Measurements from ENCODE around the gene FILIP1L.

FILIP1L gene

GRCh38 chr3:99883693-99884092, 230.6 kb downstream of the FILIP1L start:
- no peaks in the 10 kb centered on the region for H3K27me3 ChIP-seq (ENCODE audit: control insufficient read depth, insufficient read depth, low read length)
- no peaks in the 10 kb centered on the region for H3K36me3 ChIP-seq (ENCODE audit: insufficient read depth, low read length)
- peaks cover 13% of the 10 kb centered on the region for H3K4me1 ChIP-seq (ENCODE audit: control insufficient read depth, insufficient read depth, low read length)
- H3K4me2 ChIP-seq (ENCODE audit: low read length) = no peak overlapping the region
- H3K4me3 ChIP-seq (ENCODE audit: low read length) = no peak overlapping the region
- H3K9ac ChIP-seq (ENCODE audit: low read depth, low read length) = no peak overlapping the region
- H3K9me3 ChIP-seq (replicated peaks; ENCODE audit: low read length) = no peaks in the 10 kb centered on the region

GRCh38 chr3:99883138-99883461, 231.2 kb downstream of the FILIP1L start:
- H3K4me3 ChIP-seq (ENCODE audit: low read length) = no peak overlapping the region
- H3K36me3 ChIP-seq (ENCODE audit: insufficient read depth, low read length) = no peaks in the 10 kb centered on the region
- H3K9ac ChIP-seq (ENCODE audit: low read depth, low read length) = no peak overlapping the region
- no peaks in the 10 kb centered on the region for H3K9me3 ChIP-seq (replicated peaks; ENCODE audit: low read length)
- H3K27me3 ChIP-seq (ENCODE audit: control insufficient read depth, insufficient read depth, low read length) = no peaks in the 10 kb centered on the region
- H3K4me1 ChIP-seq (ENCODE audit: control insufficient read depth, insufficient read depth, low read length) = peaks cover 19% of the 10 kb centered on the region
- H3K4me2 ChIP-seq (ENCODE audit: low read length) = no peak overlapping the region

- Histone ChIP-seq H3K4me2 (ENCODE audit: low read length) (no peak overlapping the region), H3K4me3 (ENCODE audit: low read length) (no peak overlapping the region), H3K27me3 (ENCODE audit: control insufficient read depth, insufficient read depth, low read length) (no peaks in the 10 kb centered on the region), H3K4me1 (ENCODE audit: control insufficient read depth, insufficient read depth, low read length) (peaks cover 24% of the 10 kb centered on the region), H3K9ac (ENCODE audit: low read depth, low read length) (no peak overlapping the region), H3K9me3 (replicated peaks; ENCODE audit: low read length) (no peaks in the 10 kb centered on the region), H3K36me3 (ENCODE audit: insufficient read depth, low read length) (no peaks in the 10 kb centered on the region)
Observed at GRCh38 chr3:99882436-99883137, 231.7 kb downstream of the FILIP1L start.

GRCh38 chr3:99881121-99881524, 233.2 kb downstream of the FILIP1L start:
- peak overlapping the region; percentile 9 for H3K9ac ChIP-seq (ENCODE audit: low read depth, low read length)
- peaks cover 35% of the 10 kb centered on the region for H3K4me1 ChIP-seq (ENCODE audit: control insufficient read depth, insufficient read depth, low read length)
- peak overlapping the region; percentile 22 for H3K4me3 ChIP-seq (ENCODE audit: low read length)
- H3K9me3 ChIP-seq (replicated peaks; ENCODE audit: low read length) = no peaks in the 10 kb centered on the region
- H3K36me3 ChIP-seq (ENCODE audit: insufficient read depth, low read length) = no peaks in the 10 kb centered on the region
- H3K27me3 ChIP-seq (ENCODE audit: control insufficient read depth, insufficient read depth, low read length) = no peaks in the 10 kb centered on the region
- peak overlapping the region; percentile 47 for H3K4me2 ChIP-seq (ENCODE audit: low read length)

GRCh38 chr3:99879275-99879674, 235.0 kb downstream of the FILIP1L start:
- Histone ChIP-seq H3K36me3 (ENCODE audit: insufficient read depth, low read length) (no peaks in the 10 kb centered on the region), H3K27me3 (ENCODE audit: control insufficient read depth, insufficient read depth, low read length) (no peaks in the 10 kb centered on the region), H3K9me3 (replicated peaks; ENCODE audit: low read length) (no peaks in the 10 kb centered on the region), H3K9ac (ENCODE audit: low read depth, low read length) (no peak overlapping the region), H3K4me2 (ENCODE audit: low read length) (no peak overlapping the region), H3K4me3 (ENCODE audit: low read length) (no peak overlapping the region), H3K4me1 (ENCODE audit: control insufficient read depth, insufficient read depth, low read length) (peaks cover 40% of the 10 kb centered on the region)

GRCh38 chr3:99878005-99878404, 236.3 kb downstream of the FILIP1L start:
- Histone ChIP-seq H3K27me3 (ENCODE audit: control insufficient read depth, insufficient read depth, low read length) (no peaks in the 10 kb centered on the region), H3K4me1 (ENCODE audit: control insufficient read depth, insufficient read depth, low read length) (peaks cover 52% of the 10 kb centered on the region), H3K4me2 (ENCODE audit: low read length) (peak overlapping the region; percentile 2), H3K9me3 (replicated peaks; ENCODE audit: low read length) (no peaks in the 10 kb centered on the region), H3K4me3 (ENCODE audit: low read length) (no peak overlapping the region), H3K36me3 (ENCODE audit: insufficient read depth, low read length) (no peaks in the 10 kb centered on the region), H3K9ac (ENCODE audit: low read depth, low read length) (peak overlapping the region; percentile 12)

GRCh38 chr3:99877031-99877579, 237.2 kb downstream of the FILIP1L start:
- no peak overlapping the region for H3K4me3 ChIP-seq (ENCODE audit: low read length)
- no peaks in the 10 kb centered on the region for H3K9me3 ChIP-seq (replicated peaks; ENCODE audit: low read length)
- H3K9ac ChIP-seq (ENCODE audit: low read depth, low read length) = peak overlapping the region; percentile 92
- peak overlapping the region; percentile 88 for H3K4me2 ChIP-seq (ENCODE audit: low read length)
- H3K36me3 ChIP-seq (ENCODE audit: insufficient read depth, low read length) = no peaks in the 10 kb centered on the region
- no peaks in the 10 kb centered on the region for H3K27me3 ChIP-seq (ENCODE audit: control insufficient read depth, insufficient read depth, low read length)
- peaks cover 57% of the 10 kb centered on the region for H3K4me1 ChIP-seq (ENCODE audit: control insufficient read depth, insufficient read depth, low read length)

- Histone ChIP-seq H3K9ac (ENCODE audit: low read depth, low read length) (peak overlapping the region; percentile 92), H3K4me3 (ENCODE audit: low read length) (peak overlapping the region; percentile 74), H3K4me1 (ENCODE audit: control insufficient read depth, insufficient read depth, low read length) (peaks cover 50% of the 10 kb centered on the region), H3K36me3 (ENCODE audit: insufficient read depth, low read length) (no peaks in the 10 kb centered on the region), H3K9me3 (replicated peaks; ENCODE audit: low read length) (no peaks in the 10 kb centered on the region), H3K4me2 (ENCODE audit: low read length) (peak overlapping the region; percentile 88), H3K27me3 (ENCODE audit: control insufficient read depth, insufficient read depth, low read length) (no peaks in the 10 kb centered on the region)
Observed at GRCh38 chr3:99875929-99876841, 238.1 kb downstream of the FILIP1L start.

- Histone ChIP-seq H3K4me3 (ENCODE audit: low read length) (peak overlapping the region; percentile 74), H3K9me3 (replicated peaks; ENCODE audit: low read length) (no peaks in the 10 kb centered on the region), H3K4me2 (ENCODE audit: low read length) (peak overlapping the region; percentile 88), H3K9ac (ENCODE audit: low read depth, low read length) (peak overlapping the region; percentile 92), H3K4me1 (ENCODE audit: control insufficient read depth, insufficient read depth, low read length) (peaks cover 44% of the 10 kb centered on the region), H3K36me3 (ENCODE audit: insufficient read depth, low read length) (peaks cover under 1% of the 10 kb centered on the region), H3K27me3 (ENCODE audit: control insufficient read depth, insufficient read depth, low read length) (no peaks in the 10 kb centered on the region)
Observed at GRCh38 chr3:99875581-99875928, 238.7 kb downstream of the FILIP1L start.

GRCh38 chr3:99874237-99875002, 239.9 kb downstream of the FILIP1L start:
- peak overlapping the region; percentile 88 for H3K4me2 ChIP-seq (ENCODE audit: low read length)

More at GRCh38 chr3:99874237-99875002, 239.9 kb downstream of the FILIP1L start:
- Histone ChIP-seq H3K9ac (ENCODE audit: low read depth, low read length) (peak overlapping the region; percentile 92), H3K9me3 (replicated peaks; ENCODE audit: low read length) (no peaks in the 10 kb centered on the region), H3K27me3 (ENCODE audit: control insufficient read depth, insufficient read depth, low read length) (no peaks in the 10 kb centered on the region), H3K36me3 (ENCODE audit: insufficient read depth, low read length) (peaks cover 8% of the 10 kb centered on the region), H3K4me1 (ENCODE audit: control insufficient read depth, insufficient read depth, low read length) (peaks cover 52% of the 10 kb centered on the region), H3K4me3 (ENCODE audit: low read length) (peak overlapping the region; percentile 74)
